BE2C (cell line): ENCODE data around the gene IFT88.

ENCODE experiments used
- DNase-seq: peaks from one replicate; pipeline ENCODE4 v3.0.0-alpha.2; 2020
- H3K27me3 ChIP-seq: fragments of 250-450 bp; sonication (Bioruptor Pico); 2 replicates; pipeline ENCODE4 v1.5.1; 2020; ENCODE audit warnings: mild to moderate bottlenecking
- H3K36me3 ChIP-seq: fragments of 250-450 bp; sonication (Bioruptor Pico); 2 replicates; pipeline ENCODE4 v1.5.1; 2020; ENCODE audit warnings: mild to moderate bottlenecking
- H3K4me1 ChIP-seq: fragments of 250-450 bp; sonication (Bioruptor Pico); 2 replicates; pipeline ENCODE4 v1.5.1; 2020
- H3K4me3 ChIP-seq: 2 replicates; pipeline ENCODE4 v1.5.1; 2011; ENCODE audit warnings: low read depth, low read length
- H3K9me3 ChIP-seq: fragments of 250-450 bp; sonication (Bioruptor Pico); 2 replicates; pipeline ENCODE4 v1.5.1; 2020
- TF ChIP-seq, protein P1 (sequence below): IDR thresholded peaks from 2 replicates; pipeline ENCODE4 v1.5.1; 2012; ENCODE audit warnings: mild to moderate bottlenecking, low read depth, low read length

Gene IFT88

DNA sequence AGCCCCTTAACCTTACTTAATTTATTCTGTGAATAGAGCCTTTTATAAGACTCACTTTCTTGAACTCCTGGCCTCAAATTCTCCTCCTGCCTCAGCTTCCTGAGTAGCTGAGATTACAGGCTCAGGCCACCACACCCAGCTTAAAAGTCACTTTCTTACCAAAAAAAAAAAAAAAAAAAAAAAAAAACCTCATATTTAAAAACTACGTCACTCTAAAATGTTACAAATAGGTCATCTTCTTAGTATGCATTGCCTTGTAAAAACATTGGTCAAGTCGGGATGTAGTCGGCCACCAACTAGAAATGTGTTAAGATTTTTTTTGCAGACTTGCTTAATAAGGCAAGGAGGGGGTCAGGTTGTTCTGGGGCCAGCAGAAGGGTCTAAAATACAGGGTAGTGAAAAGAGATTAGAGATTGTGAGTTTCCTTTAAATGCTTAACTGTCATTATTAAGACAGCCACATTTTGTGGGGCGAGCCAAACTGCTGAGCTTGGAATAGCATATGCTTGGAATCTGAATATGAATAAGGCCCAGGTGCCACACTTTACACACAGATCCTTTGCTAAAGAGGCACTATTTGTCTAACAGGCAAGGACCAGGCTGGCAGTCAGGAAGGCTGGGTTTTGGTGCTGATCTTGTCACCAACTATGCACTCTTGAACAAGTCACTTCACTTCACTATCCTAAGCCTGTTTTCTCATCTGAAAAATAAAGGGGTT is 120.1 kb downstream of the IFT88 start:
- TF ChIP-seq, protein P1, sequence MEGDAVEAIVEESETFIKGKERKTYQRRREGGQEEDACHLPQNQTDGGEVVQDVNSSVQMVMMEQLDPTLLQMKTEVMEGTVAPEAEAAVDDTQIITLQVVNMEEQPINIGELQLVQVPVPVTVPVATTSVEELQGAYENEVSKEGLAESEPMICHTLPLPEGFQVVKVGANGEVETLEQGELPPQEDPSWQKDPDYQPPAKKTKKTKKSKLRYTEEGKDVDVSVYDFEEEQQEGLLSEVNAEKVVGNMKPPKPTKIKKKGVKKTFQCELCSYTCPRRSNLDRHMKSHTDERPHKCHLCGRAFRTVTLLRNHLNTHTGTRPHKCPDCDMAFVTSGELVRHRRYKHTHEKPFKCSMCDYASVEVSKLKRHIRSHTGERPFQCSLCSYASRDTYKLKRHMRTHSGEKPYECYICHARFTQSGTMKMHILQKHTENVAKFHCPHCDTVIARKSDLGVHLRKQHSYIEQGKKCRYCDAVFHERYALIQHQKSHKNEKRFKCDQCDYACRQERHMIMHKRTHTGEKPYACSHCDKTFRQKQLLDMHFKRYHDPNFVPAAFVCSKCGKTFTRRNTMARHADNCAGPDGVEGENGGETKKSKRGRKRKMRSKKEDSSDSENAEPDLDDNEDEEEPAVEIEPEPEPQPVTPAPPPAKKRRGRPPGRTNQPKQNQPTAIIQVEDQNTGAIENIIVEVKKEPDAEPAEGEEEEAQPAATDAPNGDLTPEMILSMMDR = no peak
- no peaks in the 10 kb centered on the region for H3K4me1 ChIP-seq
- H3K4me3 ChIP-seq = no peak overlapping the region
- H3K27me3 ChIP-seq = no peaks in the 10 kb centered on the region
- H3K9me3 ChIP-seq = no peaks in the 10 kb centered on the region
- DNase-seq = no peak
- H3K36me3 ChIP-seq = no peaks in the 10 kb centered on the region

DNA sequence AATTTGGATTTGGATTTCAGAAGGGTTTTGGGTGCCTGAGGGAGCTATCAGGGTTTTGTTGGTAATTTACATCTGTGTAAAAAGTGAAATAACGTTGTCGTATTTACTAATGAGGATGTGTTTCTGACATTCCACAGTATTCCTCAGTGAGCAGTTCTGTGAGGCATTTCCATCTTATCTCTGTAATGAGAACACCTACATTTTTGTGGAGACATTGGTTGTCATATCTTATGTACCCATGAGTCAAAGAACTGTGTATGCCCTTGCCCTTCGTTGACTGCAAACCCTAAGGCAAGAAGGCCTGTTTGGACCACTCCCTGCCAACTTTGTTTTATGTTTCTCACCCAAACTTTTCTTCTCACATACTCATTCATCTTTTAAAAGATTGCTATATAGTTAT is 122.3 kb downstream of the IFT88 start:
- Histone ChIP-seq H3K4me3 (no peak overlapping the region), H3K36me3 (no peaks in the 10 kb centered on the region), H3K9me3 (no peaks in the 10 kb centered on the region; the same call in 1 of the 2 replicates), H3K4me1 (no peaks in the 10 kb centered on the region), H3K27me3 (no peaks in the 10 kb centered on the region)
- no peak for DNase-seq
- TF ChIP-seq, protein P1 = no peak

DNA sequence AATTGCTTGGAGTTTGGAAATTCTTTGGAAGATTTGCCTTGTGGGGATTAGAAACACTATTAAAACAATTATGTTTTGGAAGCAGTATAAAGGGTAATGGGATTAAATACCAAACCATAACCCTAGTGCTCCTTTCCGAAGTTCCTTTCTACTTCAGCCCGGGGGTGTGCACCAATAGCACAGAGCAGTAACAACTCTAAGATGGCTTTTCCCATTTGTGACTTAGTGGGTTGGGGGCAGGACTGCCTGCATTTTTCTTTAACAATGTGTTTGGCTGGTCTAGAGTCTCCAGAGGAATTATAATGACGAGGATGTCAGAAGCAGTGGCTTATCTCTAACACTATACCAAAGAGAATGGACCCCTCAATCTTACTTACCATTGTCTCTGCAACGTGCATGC is 124.7 kb downstream of the IFT88 start:
- H3K4me1 ChIP-seq = no peaks in the 10 kb centered on the region
- no peaks in the 10 kb centered on the region; the same call in 1 of the 2 replicates for H3K9me3 ChIP-seq
- no peak overlapping the region for H3K4me3 ChIP-seq
- H3K27me3 ChIP-seq = no peaks in the 10 kb centered on the region
- no peak for DNase-seq
- no peaks in the 10 kb centered on the region for H3K36me3 ChIP-seq
- TF ChIP-seq, protein P1 = no peak

DNA sequence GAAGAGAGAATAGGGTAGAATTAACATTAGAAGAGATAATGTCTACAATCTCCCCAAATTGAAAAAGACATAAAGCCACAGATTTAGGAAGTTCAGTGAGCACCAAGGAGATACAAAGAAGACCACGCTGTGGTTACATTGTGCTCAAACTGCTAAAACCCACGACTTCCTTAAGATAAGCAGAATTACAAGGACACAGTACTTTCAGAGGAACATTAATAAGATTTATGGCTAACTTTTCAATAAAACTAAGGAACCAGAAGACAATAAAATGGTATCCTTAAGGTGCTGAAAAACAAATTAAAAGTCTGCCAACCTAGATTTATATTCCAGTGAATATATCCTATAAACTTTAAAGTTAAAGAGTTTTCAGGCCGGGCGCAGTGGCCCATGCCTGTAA is 129.1 kb downstream of the IFT88 start:
- H3K4me3 ChIP-seq = no peak overlapping the region
- H3K36me3 ChIP-seq = no peaks in the 10 kb centered on the region
- no peak for DNase-seq
- TF ChIP-seq, protein P1 = no peak
- H3K4me1 ChIP-seq = no peaks in the 10 kb centered on the region
- no peaks in the 10 kb centered on the region; the same call in 1 of the 2 replicates for H3K9me3 ChIP-seq
- no peaks in the 10 kb centered on the region for H3K27me3 ChIP-seq

DNA sequence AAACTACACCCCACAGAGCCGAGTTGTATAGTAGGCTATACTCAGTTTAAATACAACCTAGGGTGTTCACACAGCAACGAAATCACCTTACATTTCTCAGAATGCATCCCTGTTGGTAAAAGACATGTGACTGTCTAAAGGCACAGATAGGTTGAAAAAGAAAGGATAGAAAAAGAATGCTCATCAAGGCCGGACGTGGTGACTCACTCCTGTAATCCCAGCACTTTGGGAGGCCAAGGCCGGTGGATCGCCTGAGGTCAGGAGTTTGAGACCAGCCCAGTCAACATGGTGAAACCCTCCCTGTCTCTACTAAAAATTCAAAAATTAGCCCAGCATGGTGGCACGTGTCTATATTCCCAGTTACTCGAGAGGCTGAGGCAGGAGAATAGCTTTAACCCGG is 132.8 kb downstream of the IFT88 start:
- DNase-seq = no peak
- Histone ChIP-seq H3K27me3 (peaks cover 5% of the 10 kb centered on the region), H3K9me3 (no peaks in the 10 kb centered on the region), H3K4me1 (no peaks in the 10 kb centered on the region), H3K4me3 (no peak overlapping the region), H3K36me3 (no peaks in the 10 kb centered on the region)
- TF ChIP-seq, protein P1 = no peak

DNA sequence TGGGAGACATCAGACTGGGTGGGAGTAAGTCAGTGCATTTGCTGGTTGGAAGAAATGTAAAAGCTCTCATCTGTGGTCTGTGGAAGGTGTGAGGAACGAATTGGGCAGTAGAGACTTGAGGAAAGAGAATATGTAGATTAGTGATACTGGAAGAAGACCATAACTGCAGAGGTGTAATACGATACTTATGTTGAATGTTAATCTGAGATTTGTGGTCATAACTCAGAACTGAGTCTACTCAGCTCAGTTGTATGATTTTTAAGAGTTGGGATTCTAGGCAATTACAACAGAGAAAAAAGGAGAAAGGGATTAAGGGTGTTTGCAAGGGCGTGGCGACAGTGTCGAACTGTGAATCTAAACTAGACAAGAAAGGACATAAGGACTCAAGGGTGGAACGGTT is 133.3 kb downstream of the IFT88 start:
- peaks cover 5% of the 10 kb centered on the region for H3K27me3 ChIP-seq
- no peaks in the 10 kb centered on the region for H3K9me3 ChIP-seq
- TF ChIP-seq, protein P1 = no peak
- no peaks in the 10 kb centered on the region for H3K36me3 ChIP-seq
- H3K4me1 ChIP-seq = no peaks in the 10 kb centered on the region
- no peak overlapping the region for H3K4me3 ChIP-seq
- no peak for DNase-seq
